K562 (cell line): Measurements from ENCODE around the gene TNFAIP8L2. TPM values are rescaled to one million over a fixed set of nuclear protein-coding genes. Genes with fewer than 3 reads are reported as not detected.
A peak's percentile ranks its signal among the peaks of the same experiment; 100 is the strongest.

Experiments used
- ADNP ChIP-seq: fragments of 200-800 bp; sonication (Bioruptor generic); IDR thresholded peaks from 2 replicates; pipeline ENCODE4 v1.6.1; 2016; ENCODE audit warnings: missing genetic modification characterization, missing compliant biosample characterization
- AFF1 ChIP-seq, 2 experiments: fragments of 450-650 bp; IDR thresholded peaks; 2 replicates each; pipeline ENCODE4 v1.6.1; 2018; ENCODE audit warnings: mild to moderate bottlenecking in 2 of 2, low read depth in 1 of 2; ENCODE audit not compliant: partially characterized antibody in 2 of 2
- BHLHE40 ChIP-seq: IDR thresholded peaks from 2 replicates; pipeline ENCODE4 v1.6.1; 2011; ENCODE audit warnings: low read length, improper control_type of control experiment
- BRF1 ChIP-seq: IDR thresholded peaks from 3 replicates; pipeline ENCODE4 v1.6.1; 2011; ENCODE audit warnings: borderline replicate concordance, mild to moderate bottlenecking; ENCODE audit not compliant: insufficient read length; ENCODE audit errors: extremely low read depth
- DNMT1 ChIP-seq: fragments of 450-650 bp; IDR thresholded peaks from 2 replicates; pipeline ENCODE4 v1.6.1; 2016; ENCODE audit warnings: antibody characterized with exemption, mild to moderate bottlenecking
- MECOM ChIP-seq: fragments of 250-450 bp; sonication (Bioruptor Pico); IDR thresholded peaks from 2 replicates; pipeline ENCODE4 v1.8.0; 2022; ENCODE audit warnings: inconsistent platforms
- NFATC3 ChIP-seq: fragments of 450-650 bp; IDR thresholded peaks from 2 replicates; pipeline ENCODE4 v1.6.1; 2017; ENCODE audit warnings: mild to moderate bottlenecking
- PATZ1 ChIP-seq: fragments of 250-450 bp; sonication (Bioruptor Pico); IDR thresholded peaks from 2 replicates; pipeline ENCODE4 v1.5.0; 2020; ENCODE audit warnings: mild to moderate bottlenecking, borderline replicate concordance
- POLR2G ChIP-seq: fragments of 200-400 bp; formaldehyde crosslinking; IDR thresholded peaks from 2 replicates; pipeline ENCODE4 v1.6.1; 2017; ENCODE audit warnings: low read depth, mild to moderate bottlenecking, antibody characterized with exemption, low read length, moderate library complexity
- PPARD ChIP-seq: fragments of 250-450 bp; sonication (Bioruptor Pico); IDR thresholded peaks from 2 replicates; pipeline ENCODE4 v1.8.0; 2022; ENCODE audit warnings: inconsistent platforms, mild to moderate bottlenecking, moderate library complexity
- SETDB1 ChIP-seq: IDR thresholded peaks from one replicate; pipeline ENCODE4 v1.6.1; 2012; ENCODE audit warnings: low read length, control low read depth, inconsistent platforms
- SMAD3 ChIP-seq: fragments of 450-650 bp; formaldehyde crosslinking; conservative IDR thresholded peaks from 2 replicates; pipeline ENCODE4 v1.4.0; 2020; ENCODE audit warnings: mild to moderate bottlenecking
- SMAD4 ChIP-seq: fragments of 250-450 bp; sonication (Bioruptor Pico); conservative IDR thresholded peaks from 2 replicates; pipeline ENCODE4 v1.8.0; 2021; ENCODE audit warnings: inconsistent platforms, mild to moderate bottlenecking, moderate library complexity
- SREBF1 ChIP-seq: fragments of 150-350 bp; IDR thresholded peaks from 2 replicates; pipeline ENCODE4 v1.6.1; 2014; ENCODE audit warnings: antibody characterized with exemption, low read depth, low read length, borderline replicate concordance
- TARDBP ChIP-seq: fragments of 450-650 bp; IDR thresholded peaks from 2 replicates; pipeline ENCODE4 v1.6.1; 2016
- TEAD1 ChIP-seq, 2 experiments: fragments of 450-650 bp in 1 of 2; sonication (generic) in 1 of 2; formaldehyde crosslinking; IDR thresholded peaks; 2 replicates each; pipeline versions ENCODE4 v1.4.0 to v1.8.0; 2020 to 2022; ENCODE audit warnings: mild to moderate bottlenecking in 2 of 2, missing genetic modification reagents in 1 of 2
- TEAD4 ChIP-seq, 2 experiments: sonication (generic) in 1 of 2; formaldehyde crosslinking in 1 of 2; IDR thresholded peaks; 2 replicates each; pipeline versions ENCODE4 v1.6.1 to v1.8.0; 2012 to 2022; ENCODE audit warnings: borderline replicate concordance in 1 of 2, inconsistent platforms in 1 of 2, low read length in 1 of 2, mild to moderate bottlenecking in 1 of 2, missing genetic modification reagents in 1 of 2
- THAP12 ChIP-seq: fragments of 250-450 bp; sonication (Bioruptor Pico); IDR thresholded peaks from 2 replicates; pipeline ENCODE4 v1.9.0; 2021; ENCODE audit warnings: mild to moderate bottlenecking, inconsistent platforms
- ZEB2 ChIP-seq: fragments of 450-650 bp; IDR thresholded peaks from 2 replicates; pipeline ENCODE4 v1.6.1; 2016
- ZNF165 ChIP-seq: fragments of 250-450 bp; sonication (Bioruptor Pico); IDR thresholded peaks from 2 replicates; pipeline ENCODE4 v1.4.0; 2020; ENCODE audit warnings: borderline replicate concordance
- polyA plus RNA-seq, 8 experiments: library from polyadenylated mRNA; depleted of rRNA in 4 of 8; stranded (reverse) in 5 of 8; unstranded in 3 of 8; fragments of >200 nt; fragmentation: Nextera tagmentation in 2 of 8; fragmentation: Illumina TruSeq in 1 of 8; extraction: Ambion mirVana in 2 of 8; extraction: Trizol in 1 of 8; gene quantifications; 2 replicates each; pipeline versions ENCODE4 v1.2.1 to v1.2.3, GENCODE V29; 2011 to 2014; ENCODE audit warnings: inconsistent platforms in 1 of 8, missing spikeins in 1 of 8
- total RNA-seq, 7 experiments: library from RNA; depleted of rRNA in 6 of 7; stranded (reverse); fragments of >200 nt in 6 of 7; fragmentation: Illumina TruSeq in 2 of 7; extraction: Trizol in 2 of 7; gene quantifications; 2 replicates each; pipeline versions ENCODE4 v1.2.1 to v1.2.3, GENCODE V29; 2011 to 2021; ENCODE audit warnings: low replicate concordance in 1 of 7

The TNFAIP8L2 gene
- total and polyA plus RNA-seq, 9 of the 15 experiments (the other 6 are each of a cell fraction or from before 2014, with no cell fraction given) = 0.05 to 1.7 (median 0.52) TPM

GRCh38 chr1:151189637-151190445, 33.4 kb downstream of the TNFAIP8L2 start, which contains the start of gene VPS72 (continued):
- TF ChIP-seq TARDBP (no peak), SMAD4 (CRISPR knock-in tag) (no peak; the same call in none of the 2 replicates), THAP12 (CRISPR knock-in tag) (peak; percentile 48; the same call in 1 of the 2 replicates), TEAD1 (CRISPR knock-in tag; IDR thresholded peaks at IDR 0.05) (0 out of 4 replicates have a peak, but pooled peaks of 1 of the 2 experiments have one; percentile 64), PATZ1 (CRISPR knock-in tag) (no peak), AFF1 (IDR thresholded peaks at IDR 0.05; ENCODE audit: low read depth in 1 of 2, partially characterized antibody in 2 of 2) (peak in 1 of 2 experiments; percentile 67), MECOM (CRISPR knock-in tag) (no peak), ZNF165 (CRISPR knock-in tag) (no peak), SETDB1 (no peak), DNMT1 (0 out of 2 replicates have a peak, but pooled peaks have one; percentile 17), BRF1 (no peak), SREBF1 (no peak), POLR2G (peak; percentile 89), ZEB2 (peak; percentile 56; the same call in 1 of the 2 replicates), BHLHE40 (peak; percentile 62), SMAD3 (CRISPR knock-in tag) (no peak), NFATC3 (no peak), TEAD4 (IDR thresholded peaks at IDR 0.05; ENCODE audit: low read length) (no peak), TEAD4 (CRISPR knock-in tag; IDR thresholded peaks at IDR 0.05; ENCODE audit: borderline replicate concordance) (no peak), PPARD (CRISPR knock-in tag) (no peak), ADNP (no peak)
